Ecto neural progenitor cell (in vitro differentiated cells): ENCODE results near the gene UTP18.
"Not testable (repeated sequence)": the region's sequence is repeated elsewhere in the genome, so short reads cannot be mapped to it uniquely, and the experiment has no call there.

Experiments
- DNase-seq: peaks from one replicate; pipeline ENCODE4 v3.0.0-alpha.2; 2018; ENCODE audit warnings: low spot score

UTP18 gene

GRCh38 chr17:51330861-51331503, 70.6 kb downstream of the UTP18 start:
- not testable (repeated sequence) for DNase-seq

- DNase-seq, result no peak
Observed at GRCh38 chr17:51335006-51335590, 74.8 kb downstream of the UTP18 start.

GRCh38 chr17:51335883-51336822, 75.8 kb downstream of the UTP18 start:
- no peak for DNase-seq

- no peak for DNase-seq
Observed at GRCh38 chr17:51341457-51341856, 81.1 kb downstream of the UTP18 start.

- DNase-seq, result no peak
Observed at GRCh38 chr17:51342257-51342656, 81.9 kb downstream of the UTP18 start.

- no peak for DNase-seq
Observed at GRCh38 chr17:51344532-51344931, 84.2 kb downstream of the UTP18 start.

GRCh38 chr17:51346218-51346982, 86.1 kb downstream of the UTP18 start:
- no peak for DNase-seq
